Measurements from ENCODE around the gene SPTLC3.
"Not testable (repeated sequence)": the region's sequence is repeated elsewhere in the genome, so short reads cannot be mapped to it uniquely, and the experiment has no call there.

Gene SPTLC3

DNA sequence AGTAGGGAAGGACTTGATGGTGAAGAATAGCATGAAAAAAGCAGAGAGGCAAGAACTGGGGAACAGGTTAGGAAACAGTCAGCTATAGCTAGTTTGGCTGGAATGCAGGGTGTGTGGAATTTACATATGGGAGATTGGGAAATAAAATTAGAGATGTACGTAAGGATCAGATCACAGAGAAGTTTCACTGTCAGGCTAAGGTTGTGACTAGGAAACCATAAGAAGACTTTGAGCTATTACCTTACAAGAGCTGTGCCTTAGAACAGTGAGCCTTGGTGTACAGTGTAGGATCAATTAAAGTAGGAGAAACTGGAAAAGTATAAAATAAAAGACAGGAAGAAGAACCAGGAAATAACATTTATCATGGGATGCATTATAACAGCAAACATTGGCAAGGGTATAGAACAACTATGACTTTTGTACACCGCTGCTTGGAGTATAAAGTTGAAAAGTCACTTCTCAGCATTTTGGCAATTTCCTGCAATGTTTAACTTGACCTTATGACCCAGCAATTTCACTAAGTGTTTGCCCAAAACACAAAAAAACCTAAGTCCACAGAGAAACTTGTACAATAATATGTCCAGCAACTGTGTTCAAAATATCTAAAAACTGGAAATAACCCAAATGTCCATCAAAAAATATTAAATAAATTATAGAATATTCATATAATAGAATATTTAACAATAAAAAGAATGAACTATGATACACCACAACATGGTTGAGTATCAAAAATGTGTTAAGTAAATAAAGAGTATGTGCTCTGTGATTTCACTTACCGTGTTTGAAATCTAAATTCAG lies 31.2 kb upstream of the SPTLC3 start:
- TF ChIP-seq YY1 (IDR thresholded peaks at IDR 0.05; ENCODE audit: insufficient read depth, insufficient read length), result no peak
- no peak for TF ChIP-seq SUZ12 (IDR thresholded peaks at IDR 0.05; ENCODE audit: extremely low read depth, insufficient read depth, insufficient read length)
- TF ChIP-seq ZNF274 (IDR thresholded peaks at IDR 0.05; ENCODE audit: low read depth, low read length), result no peak
- Histone ChIP-seq H3K9ac (ENCODE audit: insufficient read length, low read depth) (no peak overlapping the region), H3K4me1 (ENCODE audit: insufficient read depth, insufficient read length) (no peaks in the 10 kb centered on the region), H3K9me3 (ENCODE audit: insufficient read depth, low read length) (no peaks in the 10 kb centered on the region), H3K36me3 (ENCODE audit: insufficient read depth, insufficient read length, low read length) (no peaks in the 10 kb centered on the region), H3K4me3 (ENCODE audit: insufficient read length, low read depth) (no peak overlapping the region), H3K27me3 (ENCODE audit: insufficient read depth, insufficient read length) (no peaks in the 10 kb centered on the region)
- no peak for DNase-seq (ENCODE audit: low read depth, low spot score)

DNA sequence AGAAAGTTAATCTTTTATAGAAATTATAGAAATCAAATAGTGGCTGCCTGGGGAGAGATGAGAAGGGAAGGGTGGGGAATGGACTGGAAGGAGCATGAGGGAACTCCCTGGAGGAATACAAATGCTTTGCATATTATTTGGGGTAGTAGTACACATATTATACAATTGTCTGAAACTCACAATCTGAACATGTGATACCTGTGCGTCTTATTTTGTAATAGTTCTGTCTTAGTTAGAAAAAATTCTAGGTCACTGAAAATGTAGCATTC lies 30.7 kb upstream of the SPTLC3 start:
- Histone ChIP-seq H3K9me3 (ENCODE audit: insufficient read depth, low read length) (no peaks in the 10 kb centered on the region), H3K9ac (ENCODE audit: insufficient read length, low read depth) (no peak overlapping the region), H3K36me3 (ENCODE audit: insufficient read depth, insufficient read length, low read length) (no peaks in the 10 kb centered on the region), H3K4me1 (ENCODE audit: insufficient read depth, insufficient read length) (no peaks in the 10 kb centered on the region), H3K4me3 (ENCODE audit: insufficient read length, low read depth) (no peak overlapping the region), H3K27me3 (ENCODE audit: insufficient read depth, insufficient read length) (no peaks in the 10 kb centered on the region)
- no peak for TF ChIP-seq SUZ12 (IDR thresholded peaks at IDR 0.05; ENCODE audit: extremely low read depth, insufficient read depth, insufficient read length)
- no peak for TF ChIP-seq YY1 (IDR thresholded peaks at IDR 0.05; ENCODE audit: insufficient read depth, insufficient read length)
- no peak for TF ChIP-seq ZNF274 (IDR thresholded peaks at IDR 0.05; ENCODE audit: low read depth, low read length)
- no peak for DNase-seq (ENCODE audit: low read depth, low spot score)

DNA sequence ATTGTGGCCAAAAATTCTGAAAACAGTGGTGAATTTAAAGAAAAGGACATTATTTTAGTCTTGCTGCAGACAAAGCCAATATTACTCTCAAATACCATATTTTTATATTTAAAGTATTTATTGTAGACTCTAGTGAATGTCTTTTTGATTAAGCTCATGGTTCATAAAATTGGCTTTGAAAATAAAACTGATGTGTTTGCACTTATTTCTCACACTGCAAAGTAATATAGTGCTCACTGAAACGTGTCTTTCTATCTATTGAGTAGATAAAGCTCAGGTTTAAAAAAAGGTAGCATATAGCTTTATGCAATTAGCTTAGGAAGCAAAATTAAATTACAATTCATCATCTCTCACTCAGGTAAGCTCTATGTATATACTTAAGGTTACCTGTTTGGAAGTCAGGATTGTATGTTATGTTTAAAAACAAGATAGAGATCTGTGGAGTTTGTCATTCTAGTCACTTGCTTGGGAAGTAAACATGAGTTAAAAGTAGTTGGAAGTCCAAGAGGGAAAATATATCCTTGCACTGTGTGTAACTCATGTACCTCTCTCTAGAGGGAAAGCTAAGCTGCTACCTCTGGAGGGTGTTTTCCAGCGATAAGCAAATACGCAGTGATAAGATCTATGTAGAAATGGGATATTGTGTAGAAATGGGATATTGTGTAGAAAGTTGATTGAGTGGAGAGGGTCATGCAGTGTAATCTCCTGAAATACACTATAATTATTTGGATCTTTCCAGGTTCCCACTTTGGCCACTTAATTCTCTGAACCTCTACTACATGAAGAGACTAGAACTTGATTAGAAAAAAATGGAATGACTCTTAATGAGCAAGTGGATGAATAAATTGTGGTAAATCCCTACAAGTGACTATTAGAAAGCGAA lies 29.9 kb upstream of the SPTLC3 start:
- TF ChIP-seq ZNF274 (IDR thresholded peaks at IDR 0.05; ENCODE audit: low read depth, low read length) (no peak), YY1 (IDR thresholded peaks at IDR 0.05; ENCODE audit: insufficient read depth, insufficient read length) (no peak), SUZ12 (IDR thresholded peaks at IDR 0.05; ENCODE audit: extremely low read depth, insufficient read depth, insufficient read length) (no peak)
- H3K4me3 ChIP-seq (ENCODE audit: insufficient read length, low read depth), result no peak overlapping the region
- H3K9ac ChIP-seq (ENCODE audit: insufficient read length, low read depth), result no peak overlapping the region
- H3K36me3 ChIP-seq (ENCODE audit: insufficient read depth, insufficient read length, low read length), result no peaks in the 10 kb centered on the region
- no peaks in the 10 kb centered on the region for H3K9me3 ChIP-seq (ENCODE audit: insufficient read depth, low read length)
- H3K27me3 ChIP-seq (ENCODE audit: insufficient read depth, insufficient read length), result no peaks in the 10 kb centered on the region
- DNase-seq (ENCODE audit: low read depth, low spot score), result no peak
- no peaks in the 10 kb centered on the region for H3K4me1 ChIP-seq (ENCODE audit: insufficient read depth, insufficient read length)

DNA sequence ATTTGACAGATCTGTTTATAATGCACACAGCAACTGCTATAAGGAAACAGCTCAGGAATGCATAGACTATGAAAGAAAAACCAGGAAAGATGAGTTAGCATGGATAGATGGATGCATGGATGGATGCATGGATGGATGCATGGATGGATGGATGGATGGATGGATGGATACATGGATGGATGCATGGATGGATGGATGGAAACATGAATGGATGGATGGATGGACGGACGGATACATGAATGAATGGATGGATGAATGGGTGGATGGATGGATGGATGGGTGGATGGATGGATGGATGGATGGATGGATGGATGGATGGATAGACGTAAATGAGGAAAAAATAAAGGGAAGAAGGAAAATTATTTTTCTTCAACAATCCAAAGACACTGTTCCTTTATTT lies 29.1 kb upstream of the SPTLC3 start:
- not testable (repeated sequence) for H3K9ac ChIP-seq (ENCODE audit: insufficient read length, low read depth); H3K9me3 ChIP-seq (ENCODE audit: insufficient read depth, low read length); DNase-seq (ENCODE audit: low read depth, low spot score); H3K4me1 ChIP-seq (ENCODE audit: insufficient read depth, insufficient read length); H3K36me3 ChIP-seq (ENCODE audit: insufficient read depth, insufficient read length, low read length); H3K4me3 ChIP-seq (ENCODE audit: insufficient read length, low read depth); H3K27me3 ChIP-seq (ENCODE audit: insufficient read depth, insufficient read length)

DNA sequence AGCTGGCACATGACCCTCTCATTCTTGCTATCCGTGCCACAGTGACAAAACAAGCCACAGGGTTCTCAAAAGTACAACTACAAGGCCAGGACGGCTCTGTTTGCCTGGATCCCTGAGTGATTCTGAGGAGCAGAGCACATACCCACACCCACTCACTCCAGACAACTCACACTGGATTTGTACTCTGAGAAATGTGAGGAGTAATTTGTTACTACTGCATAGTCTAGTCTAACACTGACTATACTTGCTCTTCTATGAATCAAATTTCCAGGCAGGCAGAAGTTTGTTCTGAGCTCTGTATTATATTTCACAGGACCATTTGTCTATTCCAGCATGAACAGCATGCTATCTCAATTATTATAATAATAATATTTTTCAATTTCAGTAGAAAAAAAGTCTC lies 26.7 kb upstream of the SPTLC3 start:
- no peaks in the 10 kb centered on the region for H3K27me3 ChIP-seq (ENCODE audit: insufficient read depth, insufficient read length)
- no peak overlapping the region for H3K4me3 ChIP-seq (ENCODE audit: insufficient read length, low read depth)
- no peak for DNase-seq (ENCODE audit: low read depth, low spot score)
- no peaks in the 10 kb centered on the region for H3K9me3 ChIP-seq (ENCODE audit: insufficient read depth, low read length)
- no peak for TF ChIP-seq YY1 (IDR thresholded peaks at IDR 0.05; ENCODE audit: insufficient read depth, insufficient read length)
- TF ChIP-seq ZNF274 (IDR thresholded peaks at IDR 0.05; ENCODE audit: low read depth, low read length), result no peak
- TF ChIP-seq SUZ12 (IDR thresholded peaks at IDR 0.05; ENCODE audit: extremely low read depth, insufficient read depth, insufficient read length), result no peak
- no peak overlapping the region for H3K9ac ChIP-seq (ENCODE audit: insufficient read length, low read depth)
- H3K36me3 ChIP-seq (ENCODE audit: insufficient read depth, insufficient read length, low read length), result no peaks in the 10 kb centered on the region
- no peaks in the 10 kb centered on the region for H3K4me1 ChIP-seq (ENCODE audit: insufficient read depth, insufficient read length)

DNA sequence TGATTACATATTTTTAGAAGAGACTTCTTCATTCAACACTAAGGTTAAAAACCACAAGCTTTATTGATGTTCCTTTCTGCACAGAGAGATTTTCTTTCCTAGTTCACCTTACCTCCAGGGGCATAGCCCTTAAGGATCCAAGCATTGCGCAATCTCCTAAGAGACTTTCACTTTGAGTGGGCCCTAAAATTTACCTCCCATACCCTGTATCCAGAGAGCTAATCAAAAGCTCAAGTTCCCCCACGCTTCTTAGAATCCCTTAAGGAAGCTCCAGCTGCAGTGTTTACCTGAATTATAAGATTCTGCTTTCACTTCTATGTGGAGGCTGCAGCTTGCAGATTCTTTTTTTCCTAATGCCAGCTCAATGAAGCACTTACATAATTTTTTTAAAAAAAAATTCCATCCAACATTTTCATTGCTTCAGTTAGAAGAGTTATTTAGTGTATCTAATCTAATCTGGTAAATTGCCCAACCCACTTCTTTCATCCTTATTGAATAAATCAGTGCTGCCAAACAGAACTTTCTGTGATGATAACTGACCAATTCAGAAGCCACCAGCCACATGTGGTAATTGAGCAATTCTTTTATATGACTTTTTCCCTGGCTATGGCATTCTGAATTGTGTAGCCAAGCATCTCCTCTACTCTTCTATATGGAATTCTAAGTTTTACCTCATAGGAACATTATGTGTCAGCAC lies 24.6 kb upstream of the SPTLC3 start:
- Histone ChIP-seq H3K9me3 (ENCODE audit: insufficient read depth, low read length) (no peaks in the 10 kb centered on the region), H3K36me3 (ENCODE audit: insufficient read depth, insufficient read length, low read length) (no peaks in the 10 kb centered on the region), H3K27me3 (ENCODE audit: insufficient read depth, insufficient read length) (no peaks in the 10 kb centered on the region), H3K4me1 (ENCODE audit: insufficient read depth, insufficient read length) (no peaks in the 10 kb centered on the region), H3K4me3 (ENCODE audit: insufficient read length, low read depth) (no peak overlapping the region), H3K9ac (ENCODE audit: insufficient read length, low read depth) (no peak overlapping the region)
- TF ChIP-seq ZNF274 (IDR thresholded peaks at IDR 0.05; ENCODE audit: low read depth, low read length) (no peak), YY1 (IDR thresholded peaks at IDR 0.05; ENCODE audit: insufficient read depth, insufficient read length) (no peak), SUZ12 (IDR thresholded peaks at IDR 0.05; ENCODE audit: extremely low read depth, insufficient read depth, insufficient read length) (no peak)
- no peak for DNase-seq (ENCODE audit: low read depth, low spot score)

DNA sequence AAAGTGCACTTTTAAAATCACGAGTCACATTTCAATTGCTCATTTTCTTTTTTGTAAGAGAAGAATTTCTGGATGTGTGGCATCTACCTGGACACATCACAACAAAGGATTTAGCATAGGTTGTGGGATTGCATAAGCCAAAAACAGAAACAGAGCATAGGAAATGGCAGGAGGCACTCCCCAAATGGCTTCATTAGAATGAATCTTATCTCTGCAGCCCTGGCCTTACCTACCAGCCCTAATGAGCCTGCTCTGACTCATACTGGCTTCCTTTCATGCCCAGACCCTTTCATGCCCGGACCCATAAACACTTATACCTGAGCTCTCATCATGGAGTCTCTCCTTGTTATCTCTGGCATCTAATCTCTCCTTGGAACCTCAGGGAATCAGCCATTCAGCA lies 23.9 kb upstream of the SPTLC3 start:
- TF ChIP-seq YY1 (IDR thresholded peaks at IDR 0.05; ENCODE audit: insufficient read depth, insufficient read length) (no peak), ZNF274 (IDR thresholded peaks at IDR 0.05; ENCODE audit: low read depth, low read length) (no peak), SUZ12 (IDR thresholded peaks at IDR 0.05; ENCODE audit: extremely low read depth, insufficient read depth, insufficient read length) (no peak)
- Histone ChIP-seq H3K4me3 (ENCODE audit: insufficient read length, low read depth) (no peak overlapping the region), H3K9me3 (ENCODE audit: insufficient read depth, low read length) (no peaks in the 10 kb centered on the region), H3K27me3 (ENCODE audit: insufficient read depth, insufficient read length) (no peaks in the 10 kb centered on the region), H3K36me3 (ENCODE audit: insufficient read depth, insufficient read length, low read length) (no peaks in the 10 kb centered on the region), H3K4me1 (ENCODE audit: insufficient read depth, insufficient read length) (no peaks in the 10 kb centered on the region), H3K9ac (ENCODE audit: insufficient read length, low read depth) (no peak overlapping the region)
- no peak for DNase-seq (ENCODE audit: low read depth, low spot score)
